ENCODE measurements around the gene THUMPD3.

THUMPD3 gene

DNA sequence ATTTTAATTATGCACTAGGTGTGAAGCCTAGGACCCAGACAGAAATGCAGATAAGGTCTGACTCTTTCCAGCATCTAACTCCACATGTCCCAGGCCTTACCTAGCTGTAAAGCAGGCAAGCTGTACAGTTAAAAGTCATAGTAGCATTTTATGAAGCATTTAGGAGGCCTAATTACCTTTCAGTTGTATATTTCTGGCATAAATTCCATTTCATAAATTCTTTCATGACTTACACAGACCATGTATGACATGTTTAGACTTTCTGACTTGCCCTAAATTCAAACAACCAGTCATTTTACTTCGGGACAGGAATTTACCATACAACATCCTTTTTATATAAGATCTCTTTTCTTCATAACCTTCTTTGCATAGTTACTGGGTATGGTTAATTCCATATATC is 35.3 kb upstream of the THUMPD3 start:
- no peak for DNase-seq
- H3K9me3 Mint-ChIP-seq = peaks cover 62% of the 10 kb centered on the region
- TF ChIP-seq, protein P1, sequence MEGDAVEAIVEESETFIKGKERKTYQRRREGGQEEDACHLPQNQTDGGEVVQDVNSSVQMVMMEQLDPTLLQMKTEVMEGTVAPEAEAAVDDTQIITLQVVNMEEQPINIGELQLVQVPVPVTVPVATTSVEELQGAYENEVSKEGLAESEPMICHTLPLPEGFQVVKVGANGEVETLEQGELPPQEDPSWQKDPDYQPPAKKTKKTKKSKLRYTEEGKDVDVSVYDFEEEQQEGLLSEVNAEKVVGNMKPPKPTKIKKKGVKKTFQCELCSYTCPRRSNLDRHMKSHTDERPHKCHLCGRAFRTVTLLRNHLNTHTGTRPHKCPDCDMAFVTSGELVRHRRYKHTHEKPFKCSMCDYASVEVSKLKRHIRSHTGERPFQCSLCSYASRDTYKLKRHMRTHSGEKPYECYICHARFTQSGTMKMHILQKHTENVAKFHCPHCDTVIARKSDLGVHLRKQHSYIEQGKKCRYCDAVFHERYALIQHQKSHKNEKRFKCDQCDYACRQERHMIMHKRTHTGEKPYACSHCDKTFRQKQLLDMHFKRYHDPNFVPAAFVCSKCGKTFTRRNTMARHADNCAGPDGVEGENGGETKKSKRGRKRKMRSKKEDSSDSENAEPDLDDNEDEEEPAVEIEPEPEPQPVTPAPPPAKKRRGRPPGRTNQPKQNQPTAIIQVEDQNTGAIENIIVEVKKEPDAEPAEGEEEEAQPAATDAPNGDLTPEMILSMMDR (IDR thresholded peaks at IDR 0.05) = no peak
- H3K4me3 Mint-ChIP-seq = no peak overlapping the region
- peaks cover 23% of the 10 kb centered on the region for H3K36me3 Mint-ChIP-seq (ENCODE audit: low read depth)
- no peaks in the 10 kb centered on the region for H3K4me1 Mint-ChIP-seq
- peaks cover 10% of the 10 kb centered on the region for H3K27me3 Mint-ChIP-seq (ENCODE audit: low read depth, poor library complexity)
- no peak overlapping the region for H3K27ac Mint-ChIP-seq

DNA sequence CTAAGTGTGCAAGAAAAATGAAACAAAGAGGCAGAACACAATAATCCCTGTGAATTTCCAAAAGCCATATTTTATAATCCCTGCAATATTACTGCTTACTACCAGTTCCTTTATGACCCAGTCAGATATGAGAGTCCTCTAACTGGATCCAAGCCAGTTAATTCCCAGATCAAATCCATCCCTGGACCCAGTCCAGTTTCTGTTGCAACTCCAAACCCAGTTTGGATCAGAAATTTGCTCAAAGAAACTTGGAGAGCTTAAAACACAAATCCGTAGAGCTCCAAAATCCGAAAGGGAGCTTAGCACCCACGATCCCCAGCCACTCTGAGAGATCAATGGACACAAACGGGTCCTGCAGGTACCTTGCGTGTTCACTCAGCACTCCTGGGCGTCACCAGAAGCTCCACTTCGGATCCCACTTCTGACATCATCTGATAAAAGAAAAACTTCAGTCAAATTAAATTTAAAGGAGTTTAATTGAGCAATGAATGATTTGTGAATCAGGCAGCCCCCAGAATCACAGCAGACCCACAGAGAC is 32.6 kb upstream of the THUMPD3 start:
- Mint-ChIP-seq H3K9me3 (peaks cover 60% of the 10 kb centered on the region), H3K27me3 (ENCODE audit: low read depth, poor library complexity) (peaks cover 7% of the 10 kb centered on the region), H3K4me3 (no peak overlapping the region), H3K4me1 (peaks cover 4% of the 10 kb centered on the region), H3K27ac (no peak overlapping the region), H3K36me3 (ENCODE audit: low read depth) (peaks cover 17% of the 10 kb centered on the region)
- TF ChIP-seq, protein P1 (IDR thresholded peaks at IDR 0.05) = no peak
- no peak for DNase-seq

DNA sequence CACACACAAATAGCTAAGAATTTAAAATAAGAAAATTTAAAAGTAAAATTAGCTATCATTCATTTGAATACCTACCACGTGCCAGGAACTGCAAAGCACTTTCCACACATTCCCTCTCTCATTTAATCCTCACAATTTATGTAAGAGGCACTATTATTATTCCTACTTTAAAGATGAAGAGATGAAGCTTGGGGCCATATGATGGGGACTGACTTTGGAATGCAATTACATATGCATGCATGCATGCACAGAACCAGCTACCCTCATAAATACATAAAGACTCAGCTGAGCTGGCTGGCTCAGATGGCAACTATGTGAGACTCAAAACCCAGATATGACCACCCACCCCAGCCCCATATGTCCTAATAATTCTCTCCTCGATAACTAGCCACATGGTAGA is 31.7 kb upstream of the THUMPD3 start:
- H3K27ac Mint-ChIP-seq = no peak overlapping the region
- peaks cover 4% of the 10 kb centered on the region for H3K4me1 Mint-ChIP-seq
- TF ChIP-seq, protein P1 (IDR thresholded peaks at IDR 0.05) = no peak
- peaks cover 54% of the 10 kb centered on the region for H3K9me3 Mint-ChIP-seq
- peaks cover 7% of the 10 kb centered on the region for H3K27me3 Mint-ChIP-seq (ENCODE audit: low read depth, poor library complexity)
- no peak for DNase-seq
- H3K36me3 Mint-ChIP-seq (ENCODE audit: low read depth) = peaks cover 17% of the 10 kb centered on the region
- H3K4me3 Mint-ChIP-seq = no peak overlapping the region

DNA sequence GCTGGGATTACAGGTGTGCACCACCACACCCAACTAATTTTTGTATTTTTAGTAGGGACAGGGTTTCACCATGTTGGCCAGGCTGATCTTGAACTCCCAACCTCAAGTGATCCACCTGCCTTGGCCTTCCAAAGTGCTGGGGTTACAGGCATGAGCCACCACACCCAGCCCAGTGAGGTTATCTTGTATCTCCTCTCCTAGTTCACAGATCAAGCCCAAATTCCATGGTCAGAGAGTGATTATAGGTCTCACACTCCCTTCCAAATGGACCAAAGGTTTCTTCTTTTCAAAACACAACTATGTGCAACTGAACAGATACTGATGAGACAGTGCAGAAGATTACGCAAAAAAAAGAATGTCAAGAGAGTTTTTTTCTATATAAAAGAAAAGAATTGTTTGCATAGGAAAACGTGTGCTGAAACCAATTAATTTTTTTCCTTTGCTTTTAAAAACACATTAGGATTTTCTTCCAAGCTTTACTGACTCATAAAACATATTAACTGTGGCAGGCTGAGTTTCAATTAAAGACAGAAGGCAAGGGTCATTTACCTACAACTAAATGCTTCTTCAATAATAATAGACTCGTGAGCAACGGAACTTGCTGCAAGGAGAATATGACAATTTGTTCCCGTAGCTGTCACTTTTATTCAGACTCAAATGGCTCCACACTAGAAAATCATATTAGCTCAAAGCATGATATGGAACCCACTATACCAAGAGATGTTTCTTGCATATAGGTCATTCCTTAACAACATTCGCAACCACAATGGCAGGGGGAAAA is 30.4 kb upstream of the THUMPD3 start:
- Mint-ChIP-seq H3K27me3 (ENCODE audit: low read depth, poor library complexity) (peaks cover 7% of the 10 kb centered on the region), H3K4me3 (no peak overlapping the region), H3K27ac (no peak overlapping the region), H3K36me3 (ENCODE audit: low read depth) (peaks cover 13% of the 10 kb centered on the region), H3K4me1 (peaks cover 4% of the 10 kb centered on the region), H3K9me3 (peaks cover 50% of the 10 kb centered on the region)
- DNase-seq = no peak
- TF ChIP-seq, protein P1 (IDR thresholded peaks at IDR 0.05) = no peak

DNA sequence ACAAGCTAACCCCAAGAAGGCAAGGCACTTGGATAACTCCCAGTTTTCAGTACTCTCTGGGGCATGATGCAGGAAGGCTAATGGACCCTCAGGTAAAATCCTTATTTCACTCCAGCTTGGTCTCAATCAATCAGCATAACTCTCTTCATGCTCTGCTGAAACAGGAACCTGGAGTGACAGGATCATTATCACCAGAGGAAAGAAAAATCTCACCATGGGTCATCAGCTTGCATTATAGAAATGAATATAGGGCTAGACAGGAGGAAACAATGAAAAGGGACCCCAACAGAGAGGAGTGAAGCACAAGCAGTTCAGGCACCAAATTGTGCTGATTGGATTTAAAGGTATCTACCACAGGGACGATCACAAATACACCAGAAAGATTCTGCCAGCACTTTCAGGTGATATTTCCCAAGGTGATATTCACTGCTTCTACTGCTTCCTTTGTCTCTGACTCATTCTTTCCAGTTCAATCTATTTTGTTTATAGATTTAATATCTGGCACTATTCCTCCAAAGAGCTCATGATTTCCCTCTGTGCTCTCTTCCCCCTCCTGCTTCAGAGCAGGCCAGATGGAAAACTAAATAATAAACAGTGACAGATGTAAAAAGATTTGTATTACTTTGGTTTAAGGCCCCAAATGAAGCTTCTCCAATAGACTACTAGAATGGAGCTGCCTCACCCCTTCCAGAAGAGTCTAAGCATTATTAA is 22.9 kb upstream of the THUMPD3 start:
- no peak for DNase-seq
- Mint-ChIP-seq H3K27ac (no peak overlapping the region), H3K27me3 (ENCODE audit: low read depth, poor library complexity) (peaks cover 6% of the 10 kb centered on the region), H3K4me1 (peaks cover 14% of the 10 kb centered on the region), H3K36me3 (ENCODE audit: low read depth) (no peaks in the 10 kb centered on the region), H3K9me3 (peaks cover 7% of the 10 kb centered on the region), H3K4me3 (no peak overlapping the region)
- TF ChIP-seq, protein P1 (IDR thresholded peaks at IDR 0.05) = no peak
